Osteocyte (in vitro differentiated cells): ENCODE results near the gene NDUFC2. TPM values are rescaled to one million over a fixed set of nuclear protein-coding genes. Genes with fewer than 3 reads are reported as not detected.

Source experiments
- DNase-seq: peaks from one replicate; pipeline ENCODE4 v3.0.0; 2021; ENCODE audit warnings: mixed read lengths; ENCODE audit not compliant: unreplicated experiment; ENCODE audit errors: extremely low spot score
- H3K27ac Mint-ChIP-seq: one replicate; pipeline ENCODE4 v1.8.0; 2021; ENCODE audit warnings: mild to moderate bottlenecking, mixed read lengths; ENCODE audit not compliant: unreplicated experiment
- H3K27me3 Mint-ChIP-seq: one replicate; pipeline ENCODE4 v1.8.0; 2021; ENCODE audit warnings: mixed read lengths; ENCODE audit not compliant: unreplicated experiment
- H3K36me3 Mint-ChIP-seq: one replicate; pipeline ENCODE4 v1.8.0; 2021; ENCODE audit warnings: mixed read lengths; ENCODE audit not compliant: unreplicated experiment
- H3K4me1 Mint-ChIP-seq: one replicate; pipeline ENCODE4 v1.8.0; 2021; ENCODE audit warnings: mixed read lengths; ENCODE audit not compliant: unreplicated experiment
- H3K4me3 Mint-ChIP-seq: one replicate; pipeline ENCODE4 v1.8.0; 2021; ENCODE audit warnings: mild to moderate bottlenecking, moderate library complexity, mixed read lengths; ENCODE audit not compliant: unreplicated experiment
- H3K9me3 Mint-ChIP-seq: one replicate; pipeline ENCODE4 v1.8.0; 2021; ENCODE audit warnings: mixed read lengths; ENCODE audit not compliant: unreplicated experiment
- total RNA-seq: library from RNA; stranded (reverse); gene quantifications from 2 replicates; pipeline ENCODE4 v1.2.1, GENCODE V29; 2021
- TF ChIP-seq, protein P1 (sequence below): fragments of 200-600 bp; sonication (generic); IDR thresholded peaks from 2 replicates; pipeline ENCODE4 v1.5.0; 2021; ENCODE audit warnings: antibody characterized with exemption, mild to moderate bottlenecking, moderate library complexity

Gene NDUFC2
- total RNA-seq, 1 donor from 2014 or later = 199 TPM

DNA sequence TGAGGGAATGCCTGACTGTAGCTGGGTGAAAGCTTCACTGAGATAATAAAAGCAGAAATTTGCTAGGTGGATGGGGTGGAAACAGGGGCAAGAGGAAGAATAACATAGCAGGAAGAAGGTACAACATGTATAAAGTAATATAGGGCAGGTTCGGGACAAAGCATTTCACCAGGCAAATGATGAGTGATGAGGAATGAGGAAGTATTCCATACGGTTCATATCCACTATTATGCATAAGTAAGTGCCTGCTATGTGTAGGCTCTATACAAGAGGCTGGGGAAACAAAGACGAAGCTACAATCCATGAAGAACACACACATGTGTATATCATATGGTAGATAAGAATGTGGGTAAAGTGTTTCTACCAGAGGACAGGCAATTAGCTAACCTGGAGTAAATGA, 7.9 kb downstream of the NDUFC2 start:
- H3K4me1 Mint-ChIP-seq = peaks cover 9% of the 10 kb centered on the region
- H3K4me3 Mint-ChIP-seq = no peak overlapping the region
- no peaks in the 10 kb centered on the region for H3K27me3 Mint-ChIP-seq

DNA sequence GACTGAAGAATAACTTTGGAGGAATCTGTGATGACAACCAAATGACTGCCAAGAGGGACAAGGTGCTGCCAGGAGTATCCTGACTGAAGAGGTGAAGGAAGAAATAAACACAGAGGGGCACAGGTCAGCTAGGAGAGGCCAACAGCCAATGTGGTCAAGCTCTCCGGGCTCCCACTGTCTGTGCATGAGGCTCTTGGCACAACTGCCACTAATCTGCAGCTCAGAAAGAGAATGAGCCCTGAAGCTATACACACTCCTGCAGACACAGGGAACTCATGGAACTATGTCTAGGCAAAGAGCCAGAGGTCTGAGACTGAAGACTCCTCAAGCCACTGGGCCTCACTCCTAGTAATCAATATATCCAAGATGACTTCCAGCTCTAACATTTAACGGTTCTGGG, 9.0 kb downstream of the NDUFC2 start:
- no peak overlapping the region for H3K4me3 Mint-ChIP-seq

More for the DNA sequence above, 7.9 kb downstream of the NDUFC2 start:
- Mint-ChIP-seq H3K36me3 (peaks cover 30% of the 10 kb centered on the region), H3K27ac (no peak overlapping the region), H3K9me3 (no peaks in the 10 kb centered on the region)
- no peak for DNase-seq
- TF ChIP-seq, protein P1, sequence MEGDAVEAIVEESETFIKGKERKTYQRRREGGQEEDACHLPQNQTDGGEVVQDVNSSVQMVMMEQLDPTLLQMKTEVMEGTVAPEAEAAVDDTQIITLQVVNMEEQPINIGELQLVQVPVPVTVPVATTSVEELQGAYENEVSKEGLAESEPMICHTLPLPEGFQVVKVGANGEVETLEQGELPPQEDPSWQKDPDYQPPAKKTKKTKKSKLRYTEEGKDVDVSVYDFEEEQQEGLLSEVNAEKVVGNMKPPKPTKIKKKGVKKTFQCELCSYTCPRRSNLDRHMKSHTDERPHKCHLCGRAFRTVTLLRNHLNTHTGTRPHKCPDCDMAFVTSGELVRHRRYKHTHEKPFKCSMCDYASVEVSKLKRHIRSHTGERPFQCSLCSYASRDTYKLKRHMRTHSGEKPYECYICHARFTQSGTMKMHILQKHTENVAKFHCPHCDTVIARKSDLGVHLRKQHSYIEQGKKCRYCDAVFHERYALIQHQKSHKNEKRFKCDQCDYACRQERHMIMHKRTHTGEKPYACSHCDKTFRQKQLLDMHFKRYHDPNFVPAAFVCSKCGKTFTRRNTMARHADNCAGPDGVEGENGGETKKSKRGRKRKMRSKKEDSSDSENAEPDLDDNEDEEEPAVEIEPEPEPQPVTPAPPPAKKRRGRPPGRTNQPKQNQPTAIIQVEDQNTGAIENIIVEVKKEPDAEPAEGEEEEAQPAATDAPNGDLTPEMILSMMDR = no peak

DNA sequence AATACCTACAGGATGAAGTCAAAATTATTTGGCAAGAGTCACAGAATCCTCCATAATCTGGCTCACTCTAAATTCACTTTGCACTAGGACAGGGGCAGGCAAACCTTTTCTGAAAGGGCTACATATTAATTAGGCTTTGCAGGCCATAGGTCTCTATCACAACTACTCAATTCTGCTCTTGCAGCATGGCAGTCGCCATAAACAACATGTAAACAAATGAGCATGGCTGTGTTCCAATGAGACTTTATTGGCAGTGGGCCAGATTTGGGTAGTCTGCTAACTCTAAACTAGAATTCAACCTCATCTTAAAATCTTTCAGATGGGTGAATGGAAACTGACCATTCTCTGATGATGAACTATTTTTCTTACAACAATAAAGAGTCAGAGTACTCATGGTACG, 10.2 kb downstream of the NDUFC2 start:
- Mint-ChIP-seq H3K27ac (no peak overlapping the region), H3K4me3 (no peak overlapping the region), H3K4me1 (peaks cover under 1% of the 10 kb centered on the region), H3K27me3 (no peaks in the 10 kb centered on the region), H3K36me3 (peaks cover 26% of the 10 kb centered on the region), H3K9me3 (no peaks in the 10 kb centered on the region)
- TF ChIP-seq, protein P1 = no peak
- DNase-seq = no peak

More for the DNA sequence above, 9.0 kb downstream of the NDUFC2 start:
- DNase-seq = no peak
- Mint-ChIP-seq H3K9me3 (no peaks in the 10 kb centered on the region), H3K27ac (no peak overlapping the region), H3K4me1 (peaks cover 7% of the 10 kb centered on the region), H3K36me3 (peaks cover 30% of the 10 kb centered on the region), H3K27me3 (no peaks in the 10 kb centered on the region)
- TF ChIP-seq, protein P1 = no peak

DNA sequence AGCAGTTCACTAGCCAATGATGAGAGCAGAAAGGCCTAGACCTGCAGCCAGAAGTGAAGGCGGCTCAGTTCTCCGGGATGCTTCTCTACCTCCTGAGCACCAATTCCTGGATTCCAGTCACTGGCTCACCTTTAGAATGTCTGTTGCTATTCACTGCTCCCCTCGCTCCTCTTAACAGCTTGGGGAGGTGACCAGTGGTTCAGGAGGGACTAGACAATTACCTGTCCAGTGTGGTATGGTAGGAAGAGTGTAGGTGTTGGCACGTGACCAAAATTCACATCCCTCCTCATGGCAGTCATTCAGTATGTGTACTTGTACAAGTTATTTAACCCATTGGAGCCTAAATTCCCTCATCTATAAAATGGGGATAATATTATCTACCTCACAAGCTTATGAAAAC, 12.0 kb downstream of the NDUFC2 start:
- Mint-ChIP-seq H3K27ac (no peak overlapping the region), H3K36me3 (peaks cover 26% of the 10 kb centered on the region), H3K4me3 (no peak overlapping the region), H3K27me3 (no peaks in the 10 kb centered on the region), H3K9me3 (no peaks in the 10 kb centered on the region), H3K4me1 (no peaks in the 10 kb centered on the region)
- TF ChIP-seq, protein P1 = no peak
- no peak for DNase-seq

DNA sequence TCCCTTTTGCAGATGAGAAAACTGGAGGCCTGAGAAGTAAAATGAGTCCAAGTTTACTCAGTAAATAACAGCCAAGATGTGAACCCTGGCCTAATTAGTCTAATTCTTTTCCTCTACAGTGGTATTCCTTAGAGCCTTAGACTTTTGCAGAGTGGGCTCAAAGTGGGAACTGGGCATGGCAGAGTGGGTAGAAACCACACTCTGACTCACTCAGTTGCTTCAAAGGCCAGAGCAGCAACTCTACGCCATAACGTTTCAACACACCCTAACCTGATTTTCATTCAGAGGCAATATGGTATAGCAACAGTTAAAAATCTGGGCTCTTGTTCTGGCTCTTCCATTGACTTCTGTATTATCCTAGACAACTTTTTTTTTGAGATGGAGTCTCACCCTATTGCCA, 13.2 kb downstream of the NDUFC2 start:
- DNase-seq = no peak
- TF ChIP-seq, protein P1 = no peak
- Mint-ChIP-seq H3K27ac (no peak overlapping the region), H3K9me3 (no peaks in the 10 kb centered on the region), H3K4me3 (no peak overlapping the region), H3K27me3 (no peaks in the 10 kb centered on the region), H3K36me3 (peaks cover 21% of the 10 kb centered on the region), H3K4me1 (peaks cover 7% of the 10 kb centered on the region)
